Measurements from ENCODE around the gene HLA-DQA2.

Gene HLA-DQA2

DNA sequence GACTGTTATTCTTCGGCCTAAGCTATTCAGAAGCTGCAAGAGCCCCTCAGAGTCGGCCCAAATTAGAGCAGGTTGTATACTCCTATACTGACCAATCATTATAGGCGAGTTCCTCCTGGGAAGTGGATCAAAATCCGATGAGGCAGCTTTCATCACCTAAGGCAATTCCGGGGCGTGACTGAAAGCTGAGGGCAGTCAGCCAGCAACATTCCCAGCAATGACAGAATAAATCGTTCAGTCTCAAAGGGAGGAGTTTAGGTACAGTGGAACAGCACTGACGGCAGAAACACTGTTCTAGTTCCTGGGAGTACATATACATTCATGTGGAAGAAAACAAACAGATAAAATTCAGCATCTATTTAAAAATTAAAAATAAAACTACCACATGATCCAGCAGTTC lies 11.4 kb downstream of the HLA-DQA2 start:
- no peak overlapping the region for H3K27ac ChIP-seq
- no peak for TF ChIP-seq CTCF (conservative IDR thresholded peaks at IDR 0.05; ENCODE audit: low read depth)
- CTCF ChIA-PET: interaction anchor here (0.7 kb wide), 1 partner anchor 340 kb away, joined by 3 read pairs; no protein-coding TSS in a partner anchor
- DNase-seq (ENCODE audit: low spot score): peak; percentile 13
- POLR2A ChIA-PET (ENCODE audit: low non-redundant PET): no interaction called here

DNA sequence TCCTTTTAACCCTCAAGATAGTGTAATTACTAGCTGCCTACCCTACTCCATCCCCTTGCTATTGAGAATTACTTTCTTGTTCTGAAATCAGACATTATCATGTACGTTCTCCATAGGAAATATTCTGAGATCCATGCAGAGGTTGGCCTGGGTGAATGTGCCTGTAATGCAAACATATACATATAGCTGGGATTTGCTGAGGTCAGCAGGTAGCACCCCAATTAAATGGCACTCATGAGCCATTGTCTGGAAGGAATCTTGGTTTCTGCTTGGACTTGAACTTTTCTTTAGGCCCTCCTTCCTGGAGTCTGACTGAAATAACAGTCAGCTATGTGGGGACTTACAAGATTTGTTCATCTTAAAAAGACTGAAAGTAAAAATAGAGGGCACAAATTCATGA lies 18.5 kb downstream of the HLA-DQA2 start:
- no peak overlapping the region for H3K27ac ChIP-seq
- TF ChIP-seq CTCF (conservative IDR thresholded peaks at IDR 0.05; ENCODE audit: low read depth): no peak
- DNase-seq (ENCODE audit: low spot score): no peak
- POLR2A ChIA-PET (ENCODE audit: low non-redundant PET): no interaction called here
- CTCF ChIA-PET: no interaction called here

DNA sequence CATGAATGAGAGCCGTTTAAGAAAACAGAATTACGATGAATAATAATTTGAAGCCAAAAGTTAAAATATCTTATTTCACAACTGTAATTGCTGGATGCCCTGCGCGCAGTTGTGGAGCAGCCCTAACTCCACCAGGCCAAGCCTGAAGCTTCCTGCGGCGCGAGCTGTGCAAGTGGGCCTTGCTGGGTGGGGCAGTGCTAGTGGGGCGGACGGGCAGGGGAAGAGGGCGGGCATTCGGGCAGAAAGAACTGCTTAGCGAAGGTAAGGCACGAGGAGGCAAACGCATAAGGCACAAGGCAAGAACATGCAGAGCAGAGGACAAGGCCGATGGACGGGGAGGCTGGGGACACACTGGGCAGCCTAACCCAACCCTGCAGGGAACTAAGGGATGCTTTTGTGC lies 19.9 kb downstream of the HLA-DQA2 start:
- ChIA-PET CTCF (interaction anchor here (0.6 kb wide), 2 partner anchors 100 to 123 kb away, joined by 3 to 4 read pairs; no protein-coding TSS in a partner anchor), POLR2A (ENCODE audit: low non-redundant PET) (no interaction called here)
- H3K27ac ChIP-seq: no peak overlapping the region
- TF ChIP-seq CTCF (conservative IDR thresholded peaks at IDR 0.05; ENCODE audit: low read depth): no peak
- DNase-seq (ENCODE audit: low spot score): no peak

GRCh38 chr6:32761548-32761947 lies 20.4 kb downstream of the HLA-DQA2 start:
- no peak overlapping the region for H3K27ac ChIP-seq
- POLR2A ChIA-PET (ENCODE audit: low non-redundant PET): no interaction called here
- DNase-seq (ENCODE audit: low spot score): no peak
- TF ChIP-seq CTCF (conservative IDR thresholded peaks at IDR 0.05; ENCODE audit: low read depth): no peak
- CTCF ChIA-PET: no interaction called here

DNA sequence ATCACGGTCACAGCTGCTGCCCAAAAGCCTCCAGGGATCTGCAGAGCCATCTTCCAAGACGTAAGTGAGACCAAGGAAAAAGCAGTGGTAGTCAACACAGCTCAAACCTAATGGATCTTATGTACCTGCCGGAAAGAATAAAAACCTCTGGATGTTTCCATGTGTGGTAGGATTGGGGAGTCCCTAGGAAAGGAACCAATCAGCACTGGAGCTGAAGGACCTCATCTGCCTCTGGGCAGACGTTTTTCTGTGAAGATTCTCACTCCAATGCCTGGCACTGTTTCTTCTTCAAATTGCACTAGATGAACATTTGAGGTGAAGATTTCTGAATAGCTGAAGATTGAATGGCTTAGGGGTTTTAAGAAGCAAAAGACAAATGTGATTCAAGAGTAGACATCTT lies 22.2 kb downstream of the HLA-DQA2 start, which contains the start of gene HLA-DQB2:
HLA-DQB2 (minus strand) TSS at position 112 of the 400 bp plus-strand sequence; CDS start at position 50, 62 bp downstream.
- ChIA-PET CTCF (no interaction called here), POLR2A (ENCODE audit: low non-redundant PET) (no interaction called here)
- no peak within 1 kb of the TSS for H3K27ac ChIP-seq
- DNase-seq (ENCODE audit: low spot score): no peak
- TF ChIP-seq CTCF (conservative IDR thresholded peaks at IDR 0.05; ENCODE audit: low read depth): no peak

- no peak for TF ChIP-seq CTCF (conservative IDR thresholded peaks at IDR 0.05; ENCODE audit: low read depth)
- no peak for DNase-seq (ENCODE audit: low spot score)
- no peak overlapping the region for H3K27ac ChIP-seq
- ChIA-PET POLR2A (ENCODE audit: low non-redundant PET) (no interaction called here), CTCF (no interaction called here)
Observed at GRCh38 chr6:32764048-32764447, 22.9 kb downstream of the HLA-DQA2 start.

GRCh38 chr6:32772656-32773055 lies 31.5 kb downstream of the HLA-DQA2 start:
- ChIA-PET CTCF (interaction anchor here (0.7 kb wide), 1 partner anchor 275 kb away, joined by 6 read pairs; no protein-coding TSS in a partner anchor), POLR2A (ENCODE audit: low non-redundant PET) (no interaction called here)
- no peak for DNase-seq (ENCODE audit: low spot score)
- TF ChIP-seq CTCF (conservative IDR thresholded peaks at IDR 0.05; ENCODE audit: low read depth): no peak
- no peak overlapping the region for H3K27ac ChIP-seq
